K562 (cell line): ENCODE results near the gene ANKS1B. TPM values are rescaled to one million over a fixed set of nuclear protein-coding genes. Genes with fewer than 3 reads are reported as not detected.

Experiments used
- ATAC-seq: fragments of 200-7000 bp; cut with Tn5 transposase; 3 replicates; pipeline ENCODE4 v1.9.1; 2020; ENCODE audit warnings: moderate library complexity
- BruUV-seq: library from RNA; stranded (reverse); fragments of 400-500 nt; replicated peaks from 2 replicates; lab custom pipeline; 2021; lab: Mats Ljungman, UMichigan
- CTCF ChIA-PET: fragments of 300-600 bp; formaldehyde crosslinking; extraction: SDS; loops from one replicate; lab custom pipeline; 2021; ENCODE audit warnings: low intra/inter-chr PET ratio; lab: Yijun Ruan, JAX
- POLR2A ChIA-PET: fragments of 300-600, 350-650 bp; sonication (Branson Sonifier 250); formaldehyde crosslinking; extraction: SDS; loops from one replicate; lab custom pipeline; 2021; ENCODE audit warnings: antibody characterized with exemption, inconsistent platforms; lab: Yijun Ruan, JAX
- DNase-seq, 4 experiments: peaks; one replicate each; pipeline versions ENCODE4 v3.0.0 to v3.0.0-alpha.2; 2011 to 2018; ENCODE audit warnings: low spot score in 3 of 4, mixed read lengths in 3 of 4; ENCODE audit errors: extremely low read depth in 1 of 4
- FAIRE-seq: peaks from 2 replicates; lab custom pipeline; 2011; peaks lifted over from hg19 to GRCh38; lab: Jason Lieb, UNC
- H2AFZ ChIP-seq: 2 replicates; pipeline ENCODE4 v1.6.0; 2011; ENCODE audit warnings: low read depth, low read length, control low read depth, inconsistent platforms
- H3K27ac ChIP-seq: fragments of 200-600 bp; 3 replicates; pipeline ENCODE4 v1.8.0; 2011; ENCODE audit warnings: low read depth, mild to moderate bottlenecking, control low read depth, inconsistent platforms, low read length, moderate library complexity, mixed read lengths; ENCODE audit errors: extremely low read depth
- H3K27me3 ChIP-seq, 2 experiments: fragments of 300-600 bp in 1 of 2; 2 replicates in 1 of 2; 3 replicates in 1 of 2; pipeline versions ENCODE4 v1.6.0 to v1.8.0; 2011; ENCODE audit warnings: inconsistent platforms in 2 of 2, low read length in 2 of 2, mild to moderate bottlenecking in 1 of 2, mixed read lengths in 1 of 2, moderate library complexity in 1 of 2; ENCODE audit not compliant: control insufficient read depth in 2 of 2, insufficient read depth in 2 of 2
- H3K36me3 ChIP-seq: fragments of 300-600 bp; 3 replicates; pipeline ENCODE4 v1.8.0; 2011; ENCODE audit warnings: mild to moderate bottlenecking, low read length, inconsistent platforms; ENCODE audit not compliant: control insufficient read depth, insufficient read depth
- H3K4me1 ChIP-seq, 2 experiments: fragments of 200-600 bp in 1 of 2; replicated peaks in 1 of 2; 2 replicates in 1 of 2; 3 replicates in 1 of 2; pipeline versions ENCODE4 v1.5.1 to v1.8.0; 2011; ENCODE audit warnings: inconsistent platforms in 2 of 2, low read length in 2 of 2, mild to moderate bottlenecking in 1 of 2, mixed read lengths in 1 of 2, moderate library complexity in 1 of 2; ENCODE audit not compliant: control insufficient read depth in 2 of 2, insufficient read depth in 2 of 2
- H3K4me2 ChIP-seq: 2 replicates; pipeline ENCODE4 v1.6.1; 2011; ENCODE audit warnings: low read length, control low read depth, inconsistent platforms, mixed read lengths; ENCODE audit not compliant: insufficient read depth
- H3K4me3 ChIP-seq: fragments of 200-600 bp; sonication (generic), shearing (Covaris generic); 2 replicates; pipeline ENCODE4 v1.5.1; 2016; ENCODE audit warnings: control low read depth, inconsistent platforms
- H3K79me2 ChIP-seq: fragments of 200-600 bp; 3 replicates; pipeline ENCODE4 v1.8.0; 2011; ENCODE audit warnings: low read length, inconsistent platforms; ENCODE audit not compliant: control insufficient read depth, insufficient read depth
- H3K9ac ChIP-seq, 2 experiments: 2 replicates each; pipeline versions ENCODE4 v1.6.0 to v1.6.1; 2011; ENCODE audit warnings: low read depth in 2 of 2, low read length in 2 of 2, control low read depth in 1 of 2, inconsistent platforms in 1 of 2, mild to moderate bottlenecking in 1 of 2, mixed read lengths in 1 of 2; ENCODE audit not compliant: insufficient read depth in 1 of 2
- H3K9me1 ChIP-seq: one replicate; pipeline ENCODE4 v1.6.0; 2011; ENCODE audit warnings: inconsistent platforms, mild to moderate bottlenecking, low read length, moderate library complexity; ENCODE audit not compliant: control insufficient read depth, insufficient read depth
- H3K9me3 ChIP-seq: replicated peaks from 2 replicates; pipeline ENCODE4 v1.5.1; 2011; ENCODE audit warnings: low read depth, low read length, inconsistent platforms; ENCODE audit not compliant: control insufficient read depth, insufficient read depth
- H4K20me1 ChIP-seq: replicated peaks from 2 replicates; pipeline ENCODE4 v1.6.1; 2011; ENCODE audit warnings: low read length, inconsistent platforms, mixed read lengths; ENCODE audit not compliant: control insufficient read depth, insufficient read depth
- ARHGAP35 ChIP-seq: fragments of 450-650 bp; IDR thresholded peaks from 2 replicates; pipeline ENCODE4 v1.6.1; 2018; ENCODE audit not compliant: partially characterized antibody
- CHD1 ChIP-seq: fragments of 200-600 bp; sonication (generic); IDR thresholded peaks from one replicate; pipeline ENCODE4 v1.6.1; 2012; ENCODE audit warnings: mild to moderate bottlenecking, moderate library complexity, low read length, inconsistent platforms
- HNRNPLL ChIP-seq: fragments of 200-400 bp; formaldehyde crosslinking; IDR thresholded peaks from 2 replicates; pipeline ENCODE4 v1.6.1; 2017; ENCODE audit warnings: low read length, low read depth, mild to moderate bottlenecking; ENCODE audit not compliant: poor library complexity, severe bottlenecking
- NR2C1 ChIP-seq, 2 experiments: fragments of 450-650 bp; IDR thresholded peaks; 2 replicates each; pipeline ENCODE4 v1.6.1; 2017; ENCODE audit warnings: mild to moderate bottlenecking in 2 of 2, antibody characterized with exemption in 1 of 2, inconsistent platforms in 1 of 2, missing compliant biosample characterization in 1 of 2, missing genetic modification characterization in 1 of 2
- POLR2AphosphoS5 ChIP-seq: IDR thresholded peaks from 2 replicates; pipeline ENCODE4 v1.6.1; 2011; ENCODE audit warnings: mild to moderate bottlenecking, low read depth, low read length, moderate library complexity; ENCODE audit not compliant: control insufficient read depth, insufficient read depth
- POU5F1 ChIP-seq: fragments of 150-350 bp; IDR thresholded peaks from 2 replicates; pipeline ENCODE4 v1.6.1; 2014; ENCODE audit warnings: borderline replicate concordance, low read length, low read depth, mild to moderate bottlenecking; ENCODE audit not compliant: partially characterized antibody
- RBM22 ChIP-seq: fragments of 200-400 bp; formaldehyde crosslinking; IDR thresholded peaks from 2 replicates; pipeline ENCODE4 v1.6.1; 2018; ENCODE audit warnings: low read length, low read depth; ENCODE audit not compliant: poor library complexity, severe bottlenecking
- ZNF175 ChIP-seq: fragments of 200-800 bp; sonication (Bioruptor generic); IDR thresholded peaks from 2 replicates; pipeline ENCODE4 v1.6.1; 2016; ENCODE audit warnings: low read depth, mild to moderate bottlenecking, missing genetic modification characterization, missing compliant biosample characterization
- ZNF41 ChIP-seq: fragments of 250-450 bp; sonication (Bioruptor Pico); conservative IDR thresholded peaks from 2 replicates; pipeline ENCODE4 v1.4.0; 2020; ENCODE audit warnings: mild to moderate bottlenecking
- ZNF586 ChIP-seq: fragments of 450-650 bp; formaldehyde crosslinking; conservative IDR thresholded peaks from 2 replicates; pipeline ENCODE4 v1.4.0; 2020; ENCODE audit warnings: mild to moderate bottlenecking, moderate library complexity
- WGBS: fragments of 100-300 bp; shearing (Covaris generic); methylation state at CpG from one replicate; pipeline ENCODE4 v1.1.6; 2016; ENCODE audit warnings: low coverage, mixed read lengths; ENCODE audit not compliant: insufficient coverage; ENCODE audit errors: missing lambda C conversion rate; 5-methylcytosine and 5-hydroxymethylcytosine counted together
- in situ Hi-C: fragments of 300-500 bp; cut with MboI; formaldehyde crosslinking; loops from 4 replicates; pipeline ENCODE4 v1.15.0; 2018; ENCODE audit warnings: inconsistent platforms, mixed read lengths
- intact Hi-C: fragments of 100-400 bp; cut with micrococcal nuclease; formaldehyde crosslinking; loops from 2 replicates; pipeline ENCODE4 v1.14.2; 2022
- polyA plus RNA-seq, 8 experiments: library from polyadenylated mRNA; depleted of rRNA in 4 of 8; stranded (reverse) in 5 of 8; unstranded in 3 of 8; fragments of >200 nt; fragmentation: Nextera tagmentation in 2 of 8; fragmentation: Illumina TruSeq in 1 of 8; extraction: Ambion mirVana in 2 of 8; extraction: Trizol in 1 of 8; gene quantifications; 2 replicates each; pipeline versions ENCODE4 v1.2.1 to v1.2.3, GENCODE V29; 2011 to 2014; ENCODE audit warnings: inconsistent platforms in 1 of 8, missing spikeins in 1 of 8
- total RNA-seq, 7 experiments: library from RNA; depleted of rRNA in 6 of 7; stranded (reverse); fragments of >200 nt in 6 of 7; fragmentation: Illumina TruSeq in 2 of 7; extraction: Trizol in 2 of 7; gene quantifications; 2 replicates each; pipeline versions ENCODE4 v1.2.1 to v1.2.3, GENCODE V29; 2011 to 2021; ENCODE audit warnings: low replicate concordance in 1 of 7
- TF ChIP-seq, protein P1 (sequence below): sonication (generic); formaldehyde crosslinking; IDR thresholded peaks from 2 replicates; pipeline ENCODE4 v1.8.0; 2022; ENCODE audit warnings: mild to moderate bottlenecking, missing genetic modification reagents
- TF ChIP-seq, protein P2 (sequence below): sonication (generic); IDR thresholded peaks from 2 replicates; pipeline ENCODE4 v1.6.1; 2016
- TF ChIP-seq, protein P3 (sequence below): sonication (generic); formaldehyde crosslinking; IDR thresholded peaks from 2 replicates; pipeline ENCODE4 v1.8.1; 2023; ENCODE audit warnings: mild to moderate bottlenecking, missing genetic modification reagents

Gene ANKS1B
- total and polyA plus RNA-seq, 9 of the 15 experiments (the other 6 are each of a cell fraction or from before 2014, with no cell fraction given), result 0.04 to 0.47 (median 0.28) TPM; not detected in 4

DNA sequence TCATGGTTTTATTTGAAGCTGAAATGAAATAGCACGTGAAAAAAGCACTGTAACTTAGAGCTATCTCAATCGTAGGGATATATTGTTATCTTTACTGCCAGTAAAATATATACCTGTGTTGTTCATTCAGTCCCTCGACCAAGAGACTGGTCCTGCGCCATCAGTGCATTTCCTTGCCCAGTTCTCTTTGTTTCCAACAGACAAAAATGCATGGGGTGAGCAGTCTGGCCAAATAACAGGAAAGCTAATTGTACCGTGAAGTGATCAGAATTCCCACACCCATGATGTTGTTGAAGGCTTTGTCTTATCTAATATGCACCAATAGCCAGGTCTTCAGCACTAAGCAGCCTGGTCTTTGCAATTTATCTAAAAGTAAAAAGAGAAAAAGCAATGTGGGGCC is 814.3 kb downstream of the ANKS1B start (continued):
- TF ChIP-seq, protein P1, sequence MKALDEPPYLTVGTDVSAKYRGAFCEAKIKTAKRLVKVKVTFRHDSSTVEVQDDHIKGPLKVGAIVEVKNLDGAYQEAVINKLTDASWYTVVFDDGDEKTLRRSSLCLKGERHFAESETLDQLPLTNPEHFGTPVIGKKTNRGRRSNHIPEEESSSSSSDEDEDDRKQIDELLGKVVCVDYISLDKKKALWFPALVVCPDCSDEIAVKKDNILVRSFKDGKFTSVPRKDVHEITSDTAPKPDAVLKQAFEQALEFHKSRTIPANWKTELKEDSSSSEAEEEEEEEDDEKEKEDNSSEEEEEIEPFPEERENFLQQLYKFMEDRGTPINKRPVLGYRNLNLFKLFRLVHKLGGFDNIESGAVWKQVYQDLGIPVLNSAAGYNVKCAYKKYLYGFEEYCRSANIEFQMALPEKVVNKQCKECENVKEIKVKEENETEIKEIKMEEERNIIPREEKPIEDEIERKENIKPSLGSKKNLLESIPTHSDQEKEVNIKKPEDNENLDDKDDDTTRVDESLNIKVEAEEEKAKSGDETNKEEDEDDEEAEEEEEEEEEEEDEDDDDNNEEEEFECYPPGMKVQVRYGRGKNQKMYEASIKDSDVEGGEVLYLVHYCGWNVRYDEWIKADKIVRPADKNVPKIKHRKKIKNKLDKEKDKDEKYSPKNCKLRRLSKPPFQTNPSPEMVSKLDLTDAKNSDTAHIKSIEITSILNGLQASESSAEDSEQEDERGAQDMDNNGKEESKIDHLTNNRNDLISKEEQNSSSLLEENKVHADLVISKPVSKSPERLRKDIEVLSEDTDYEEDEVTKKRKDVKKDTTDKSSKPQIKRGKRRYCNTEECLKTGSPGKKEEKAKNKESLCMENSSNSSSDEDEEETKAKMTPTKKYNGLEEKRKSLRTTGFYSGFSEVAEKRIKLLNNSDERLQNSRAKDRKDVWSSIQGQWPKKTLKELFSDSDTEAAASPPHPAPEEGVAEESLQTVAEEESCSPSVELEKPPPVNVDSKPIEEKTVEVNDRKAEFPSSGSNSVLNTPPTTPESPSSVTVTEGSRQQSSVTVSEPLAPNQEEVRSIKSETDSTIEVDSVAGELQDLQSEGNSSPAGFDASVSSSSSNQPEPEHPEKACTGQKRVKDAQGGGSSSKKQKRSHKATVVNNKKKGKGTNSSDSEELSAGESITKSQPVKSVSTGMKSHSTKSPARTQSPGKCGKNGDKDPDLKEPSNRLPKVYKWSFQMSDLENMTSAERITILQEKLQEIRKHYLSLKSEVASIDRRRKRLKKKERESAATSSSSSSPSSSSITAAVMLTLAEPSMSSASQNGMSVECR, result no peak
- TF ChIP-seq ZNF41 (CRISPR knock-in tag), result no peak
- TF ChIP-seq, all 486 proteins: peak for 0

DNA sequence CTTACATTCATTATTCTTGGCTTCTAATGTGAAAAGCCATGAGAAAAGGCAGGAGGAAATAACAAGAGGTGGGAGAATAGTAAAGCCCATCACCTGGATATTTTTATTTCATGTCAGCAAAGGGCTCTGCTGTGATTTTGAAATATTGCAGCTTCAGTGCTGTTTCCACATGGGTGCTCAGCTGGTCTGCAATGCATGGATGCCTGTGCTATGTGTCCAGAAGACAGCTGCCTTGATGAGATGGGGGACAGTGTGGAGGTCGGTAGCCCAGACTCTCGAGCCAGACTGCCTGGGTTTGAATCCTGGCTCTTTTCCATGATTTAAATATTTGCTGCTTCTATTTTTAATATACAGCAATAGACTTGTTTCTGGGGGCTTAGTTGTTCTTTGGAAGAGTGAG is 814.7 kb downstream of the ANKS1B start:
- CTCF ChIA-PET, result no interaction called here
- POLR2A ChIA-PET, result no interaction called here
- intact Hi-C loops, result no loop called here
- TF ChIP-seq POLR2AphosphoS5 (no peak), POU5F1 (no peak), ZNF586 (CRISPR knock-in tag) (no peak), HNRNPLL (no peak), CHD1 (no peak), ZNF175 (CRISPR knock-in tag) (no peak), ARHGAP35 (no peak), NR2C1 (IDR thresholded peaks at IDR 0.05) (no peak), NR2C1 (tag; IDR thresholded peaks at IDR 0.05) (no peak), RBM22 (no peak)
- TF ChIP-seq, protein P2, sequence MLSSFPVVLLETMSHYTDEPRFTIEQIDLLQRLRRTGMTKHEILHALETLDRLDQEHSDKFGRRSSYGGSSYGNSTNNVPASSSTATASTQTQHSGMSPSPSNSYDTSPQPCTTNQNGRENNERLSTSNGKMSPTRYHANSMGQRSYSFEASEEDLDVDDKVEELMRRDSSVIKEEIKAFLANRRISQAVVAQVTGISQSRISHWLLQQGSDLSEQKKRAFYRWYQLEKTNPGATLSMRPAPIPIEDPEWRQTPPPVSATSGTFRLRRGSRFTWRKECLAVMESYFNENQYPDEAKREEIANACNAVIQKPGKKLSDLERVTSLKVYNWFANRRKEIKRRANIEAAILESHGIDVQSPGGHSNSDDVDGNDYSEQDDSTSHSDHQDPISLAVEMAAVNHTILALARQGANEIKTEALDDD, result no peak
- TF ChIP-seq, protein P3, sequence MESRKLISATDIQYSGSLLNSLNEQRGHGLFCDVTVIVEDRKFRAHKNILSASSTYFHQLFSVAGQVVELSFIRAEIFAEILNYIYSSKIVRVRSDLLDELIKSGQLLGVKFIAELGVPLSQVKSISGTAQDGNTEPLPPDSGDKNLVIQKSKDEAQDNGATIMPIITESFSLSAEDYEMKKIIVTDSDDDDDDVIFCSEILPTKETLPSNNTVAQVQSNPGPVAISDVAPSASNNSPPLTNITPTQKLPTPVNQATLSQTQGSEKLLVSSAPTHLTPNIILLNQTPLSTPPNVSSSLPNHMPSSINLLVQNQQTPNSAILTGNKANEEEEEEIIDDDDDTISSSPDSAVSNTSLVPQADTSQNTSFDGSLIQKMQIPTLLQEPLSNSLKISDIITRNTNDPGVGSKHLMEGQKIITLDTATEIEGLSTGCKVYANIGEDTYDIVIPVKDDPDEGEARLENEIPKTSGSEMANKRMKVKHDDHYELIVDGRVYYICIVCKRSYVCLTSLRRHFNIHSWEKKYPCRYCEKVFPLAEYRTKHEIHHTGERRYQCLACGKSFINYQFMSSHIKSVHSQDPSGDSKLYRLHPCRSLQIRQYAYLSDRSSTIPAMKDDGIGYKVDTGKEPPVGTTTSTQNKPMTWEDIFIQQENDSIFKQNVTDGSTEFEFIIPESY (CRISPR knock-in tag), result no peak

More for the DNA sequence above, 814.7 kb downstream of the ANKS1B start:
- BruUV-seq, result no TSS peak
- no peak overlapping the region for H3K27ac ChIP-seq
- H3K9me3 ChIP-seq, result no peaks in the 10 kb centered on the region
- in situ Hi-C loops, result no loop called here
- DNase-seq (no peak), FAIRE-seq (no peak), ATAC-seq (no peak)
- H3K79me2 ChIP-seq, result no peaks in the 10 kb centered on the region
- no peaks in the 10 kb centered on the region for H3K27me3 ChIP-seq
- H4K20me1 ChIP-seq, result no peaks in the 10 kb centered on the region
- H3K4me2 ChIP-seq, result no peak overlapping the region
- no peaks in the 10 kb centered on the region for H3K4me1 ChIP-seq
- WGBS, result 0% methylated on average over 2 of the region's 2 CpGs
- no peaks in the 10 kb centered on the region for H3K36me3 ChIP-seq
- H3K4me3 ChIP-seq, result no peak overlapping the region
- H3K9ac ChIP-seq, result no peak overlapping the region
- H3K9me1 ChIP-seq, result no peaks in the 10 kb centered on the region
- no peak overlapping the region for H2AFZ ChIP-seq
